DND-41 (cell line): ENCODE data around the gene MEIOB.

Source experiments
- CTCF ChIP-seq: IDR thresholded peaks from 2 replicates; pipeline ENCODE4 v1.5.1; 2012; ENCODE audit warnings: borderline replicate concordance, low read length, moderate library complexity, mild to moderate bottlenecking; ENCODE audit not compliant: poor library complexity, severe bottlenecking; ENCODE audit errors: extremely low read depth
- EZH2 ChIP-seq: IDR thresholded peaks from 3 replicates; pipeline ENCODE4 v1.6.1; 2012; ENCODE audit warnings: borderline replicate concordance, low read depth, mild to moderate bottlenecking, moderate library complexity, low read length, inconsistent platforms; ENCODE audit not compliant: severe bottlenecking

DNA sequence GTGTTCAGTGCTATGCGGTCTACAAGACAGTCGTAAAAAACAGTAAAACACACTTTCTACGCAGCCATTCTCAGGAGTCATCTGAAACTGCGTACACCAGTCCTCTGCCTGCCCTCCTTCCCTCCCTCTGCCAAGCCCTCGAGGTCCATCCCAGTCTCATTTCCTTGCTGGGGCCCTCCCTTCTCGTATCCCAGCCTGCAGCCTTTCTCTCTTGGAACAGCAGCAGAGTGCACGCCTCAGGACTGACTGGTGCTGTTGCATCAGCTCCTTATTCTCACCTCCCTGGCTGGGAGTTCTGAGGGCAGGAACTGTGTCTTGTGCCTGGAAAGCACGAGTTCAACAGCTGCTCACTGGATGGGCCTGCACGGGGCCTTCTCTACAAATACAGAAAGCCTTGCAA is 32.4 kb downstream of the MEIOB start:
- no peak for TF ChIP-seq CTCF
- TF ChIP-seq EZH2, result no peak
